Measurements from ENCODE around the gene PRPF40A. TPM values are rescaled to one million over a fixed set of nuclear protein-coding genes. Genes with fewer than 3 reads are reported as not detected.

Gene PRPF40A
- total and polyA plus RNA-seq, 2 of the 8 experiments (the other 6 are each of a cell fraction or from before 2014, with no cell fraction given): 85.5 to 176 TPM

DNA sequence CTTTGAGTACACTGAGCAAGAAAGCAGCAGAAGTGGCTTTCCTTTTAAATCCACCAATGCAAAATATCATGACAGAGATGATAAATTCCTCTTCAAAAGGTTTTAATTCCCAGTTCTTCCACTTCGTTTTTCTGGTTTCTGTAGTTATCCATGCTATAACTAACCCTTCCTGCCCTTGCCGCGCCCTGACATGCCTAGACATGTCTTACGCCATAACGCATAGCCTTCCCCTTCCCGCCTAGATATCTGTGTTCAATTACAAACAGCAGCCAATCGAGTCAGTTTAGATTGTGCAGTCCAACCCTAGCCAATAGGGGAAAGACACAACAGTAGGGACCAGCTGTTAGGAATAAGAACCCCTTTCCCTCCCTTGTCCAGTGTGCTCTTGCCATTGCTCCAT lies 16.1 kb downstream of the PRPF40A start:
- Histone ChIP-seq H3K27me3 (replicated peaks in 1 of 4; ENCODE audit: control insufficient read depth in 3 of 4, extremely low read depth in 1 of 4, insufficient read depth in 3 of 4, low read length in 3 of 4) (no peaks in the 10 kb centered on the region), H3K79me1 (ENCODE audit: low read depth, low read length) (peaks cover 5% of the 10 kb centered on the region), H2BK20ac (ENCODE audit: low read length) (no peak overlapping the region), H3K4me2 (ENCODE audit: insufficient read depth in 1 of 2, low read depth in 2 of 2, low read length in 2 of 2) (no peak overlapping the region), H3K36me3 (ENCODE audit: control insufficient read depth in 2 of 4, insufficient read depth in 4 of 4, low read length in 3 of 4) (peaks cover 0 to 18% (median 3%) of the 10 kb centered on the region in 4 experiments; a peak in 4 of 8 replicates), H3K4ac (replicated peaks; ENCODE audit: insufficient read length, low read depth, low read length) (no peak overlapping the region), H3K14ac (ENCODE audit: insufficient read length) (no peak overlapping the region), H3K4me1 (replicated peaks in 1 of 4; ENCODE audit: control insufficient read depth in 3 of 4, insufficient read depth in 4 of 4, low read length in 3 of 4) (peaks cover 0 to 4% (median 2%) of the 10 kb centered on the region in 4 experiments; a peak in 3 of 7 replicates), H2BK12ac (ENCODE audit: low read depth, low read length) (no peak overlapping the region), H3K4me3 (ENCODE audit: extremely low read depth in 1 of 4, insufficient read depth in 2 of 4, low read depth in 3 of 4, low read length in 4 of 4) (no peak overlapping the region), H3K23ac (ENCODE audit: insufficient read length) (no peak overlapping the region), H3K79me2 (ENCODE audit: control insufficient read depth in 1 of 2, insufficient read depth in 2 of 2, low read length in 2 of 2) (peaks cover 26 to 99% of the 10 kb centered on the region in 2 experiments), H3K9ac (replicated peaks in 1 of 4; ENCODE audit: extremely low read depth in 1 of 4, low read depth in 3 of 4, low read length in 3 of 4) (no peak overlapping the region), H2BK120ac (replicated peaks; ENCODE audit: low read depth, low read length) (no peak overlapping the region), H3K56ac (replicated peaks; ENCODE audit: insufficient read length, low read depth, low read length) (no peak overlapping the region), H2AFZ (ENCODE audit: low read length) (no peak overlapping the region), H3K27ac (ENCODE audit: low read depth, low read length) (no peak overlapping the region), H3K23me2 (ENCODE audit: low read depth, low read length) (no peaks in the 10 kb centered on the region), H4K20me1 (replicated peaks in 1 of 2; ENCODE audit: control insufficient read depth in 1 of 2, insufficient read depth in 2 of 2, low read length in 2 of 2) (peaks cover 4 to 6% of the 10 kb centered on the region in 2 experiments), H4K5ac (ENCODE audit: insufficient read length, low read depth, low read length) (no peak overlapping the region), H2AK5ac (ENCODE audit: low read depth, low read length) (no peak overlapping the region), H2BK15ac (ENCODE audit: low read length) (no peak overlapping the region), H3K18ac (ENCODE audit: extremely low read depth, low read length) (no peak overlapping the region), H2BK5ac (ENCODE audit: low read depth, low read length) (peak overlapping the region; percentile 74; the same call in 1 of the 2 replicates), H4K91ac (replicated peaks; ENCODE audit: insufficient read length, low read length) (no peak overlapping the region), H4K8ac (ENCODE audit: extremely low read depth, insufficient read depth, low read length) (no peak overlapping the region), H3K9me3 (ENCODE audit: insufficient read depth in 2 of 2, low read depth in 1 of 2, low read length in 1 of 2) (no peaks in the 10 kb centered on the region)
- ChIA-PET POLR2A (ENCODE audit: partially characterized antibody) (interaction anchor here (8.0 kb wide), 1 partner anchor 16 kb away, joined by 68 read pairs; the partner anchor contains the start of genes ARL6IP6 and PRPF40A), CTCF (ENCODE audit: partially characterized antibody) (interaction anchor here (0.6 kb wide), 1 partner anchor 1230 kb away, joined by 4 read pairs; no protein-coding TSS in a partner anchor)
- 87% methylated on average over 7 of the region's 7 CpGs; no CpG with 5 or more reads in 1 of the 2 experiments for WGBS, 2 experiments (ENCODE audit: extremely low coverage in 1 of 2, insufficient coverage in 1 of 2, insufficient read length in 1 of 2, insufficient replicate concordance in 2 of 2, low coverage in 1 of 2, low lambda C conversion rate in 2 of 2, missing lambda C conversion rate in 1 of 2)
- DNase-seq (ENCODE audit: low read depth in 1 of 2, low spot score in 2 of 2) (no peak), FAIRE-seq (no peak)
- TF ChIP-seq RAD21 (IDR thresholded peaks at IDR 0.05 in 1 of 2, conservative IDR thresholded peaks at IDR 0.05 in 1 of 2; ENCODE audit: low read depth in 2 of 2, low read length in 2 of 2) (no peak), ASH2L (IDR thresholded peaks at IDR 0.05; ENCODE audit: low read length) (no peak), NRF1 (IDR thresholded peaks at IDR 0.05; ENCODE audit: low read depth, low read length) (no peak), BCL11A (IDR thresholded peaks at IDR 0.05; ENCODE audit: low read depth in 2 of 2, low read length in 2 of 2) (no peak), GABPA (IDR thresholded peaks at IDR 0.05; ENCODE audit: borderline replicate concordance, insufficient read depth, low read length) (no peak)

All from H1 (cell line).